A549 treated with AZD9567 at 1 μM for 4 hours (cell line): ENCODE results near the gene RCBTB2. TPM values are rescaled to one million over a fixed set of nuclear protein-coding genes. Genes with fewer than 3 reads are reported as not detected.

Experiments used
- total RNA-seq: library from RNA; stranded (reverse); fragments of 200-300 nt; extraction: Qiagen RNA extraction; gene quantifications from 5 replicates; pipeline ENCODE4 v1.2.3, GENCODE V29; 2022; ENCODE audit not compliant: insufficient read depth

RCBTB2 gene
- 1.3 to 1.7 TPM (median 1.4 TPM) in 5 replicates for total RNA-seq

GRCh38 chr13:48532506-48533499, at the start of gene RCBTB2:
Gene RCBTB2 (minus strand): TSS chr13:48533080. CDS start chr13:48521939, 11,141 bp downstream.

Other genes with a start within 250 kb of the RCBTB2 start
- gene RB1, start 229.3 kb downstream of the RCBTB2 start, total RNA-seq = 12.1 to 16.1 TPM (median 13.5 TPM) in 5 replicates
- gene LPAR6, start 120.0 kb downstream of the RCBTB2 start, total RNA-seq = 0.22 to 1.5 TPM (median 0.47 TPM) in 5 replicates
- gene CYSLTR2, start 120.8 kb upstream of the RCBTB2 start, total RNA-seq = not detected in 5 replicates